Stimulated activated CD4-positive, alpha-beta T cell treated with anti-CD3 and anti-CD28 coated beads, Interleukin-1b, Interleukin-23, amount 100 ng/mL, for 24 hours (primary cell): ENCODE measurements around the gene STPG2.

Source experiments
- DNase-seq, 4 experiments: peaks; one replicate each; pipeline ENCODE4 v3.0.0-alpha.2; 2020; ENCODE audit warnings: low read depth in 4 of 4, low spot score in 1 of 4

Gene STPG2

GRCh38 chr4:97525236-97525635 lies 618.0 kb downstream of the STPG2 start:
- DNase-seq = no peak

GRCh38 chr4:97517939-97518338 lies 625.3 kb downstream of the STPG2 start:
- no peak for DNase-seq

- DNase-seq = no peak
Measured at GRCh38 chr4:97513917-97514316, 629.4 kb downstream of the STPG2 start.
